RWPE2 (cell line): Measurements from ENCODE around the gene PHLPP2.

ENCODE experiments used
- ATAC-seq: fragments of 200-7000 bp; cut with Tn5 transposase; 3 replicates; pipeline ENCODE4 v1.9.1; 2021; ENCODE audit warnings: low read depth
- DNase-seq: peaks from one replicate; pipeline ENCODE4 v3.0.0-alpha.2; 2020; ENCODE audit warnings: low spot score
- H3K27ac ChIP-seq: fragments of 450-650 bp; 2 replicates; pipeline ENCODE4 v1.5.1; 2017; ENCODE audit warnings: mild to moderate bottlenecking; ENCODE audit not compliant: poor library complexity, severe bottlenecking
- H3K27me3 ChIP-seq: fragments of 250-450 bp; sonication (Bioruptor Pico); 2 replicates; pipeline ENCODE4 v1.5.1; 2021; ENCODE audit warnings: mild to moderate bottlenecking, moderate library complexity; ENCODE audit not compliant: insufficient read depth, poor library complexity, severe bottlenecking
- H3K36me3 ChIP-seq: fragments of 250-450 bp; sonication (Bioruptor Pico); 2 replicates; pipeline ENCODE4 v1.5.1; 2020; ENCODE audit warnings: low read depth, mild to moderate bottlenecking, moderate library complexity
- H3K4me1 ChIP-seq: fragments of 250-450 bp; sonication (Bioruptor Pico); 2 replicates; pipeline ENCODE4 v1.5.1; 2021; ENCODE audit warnings: mild to moderate bottlenecking, moderate library complexity; ENCODE audit not compliant: insufficient read depth, poor library complexity, severe bottlenecking
- H3K4me3 ChIP-seq: fragments of 250-450 bp; sonication (Bioruptor Pico); 2 replicates; pipeline ENCODE4 v1.5.1; 2021; ENCODE audit warnings: mild to moderate bottlenecking, moderate library complexity; ENCODE audit not compliant: severe bottlenecking
- H3K9me3 ChIP-seq: fragments of 250-450 bp; sonication (Bioruptor Pico); 2 replicates; pipeline ENCODE4 v1.5.1; 2021; ENCODE audit warnings: mild to moderate bottlenecking, moderate library complexity; ENCODE audit not compliant: severe bottlenecking
- CTCF ChIP-seq: fragments of 450-650 bp; IDR thresholded peaks from one replicate; pipeline ENCODE4 v1.5.1; 2017; ENCODE audit warnings: mild to moderate bottlenecking, moderate library complexity; ENCODE audit not compliant: poor library complexity, severe bottlenecking

PHLPP2 gene

DNA sequence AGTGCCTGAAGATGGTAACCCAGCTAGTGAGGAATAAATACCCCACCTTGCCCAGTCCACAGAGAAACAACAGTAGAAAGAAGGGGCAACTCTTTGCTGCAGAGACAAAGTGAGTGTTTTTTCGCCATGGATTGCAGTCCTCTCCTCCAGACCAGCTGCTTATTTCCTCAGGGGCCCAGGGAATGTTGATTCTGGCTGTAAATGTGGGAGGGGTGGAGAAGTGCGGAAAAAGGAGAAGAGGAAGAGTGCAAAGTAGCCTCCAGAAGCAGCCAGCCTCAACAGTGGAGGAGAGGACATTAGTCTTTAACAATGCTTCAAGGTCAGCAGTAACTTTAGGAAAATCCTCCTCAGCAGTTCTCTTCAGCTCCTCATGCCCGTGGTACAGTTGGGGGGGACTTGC is 8.1 kb upstream of the PHLPP2 start:
- ATAC-seq (no peak), DNase-seq (no peak)
- TF ChIP-seq CTCF: no peak
- H3K36me3 ChIP-seq: peaks cover 57% of the 10 kb centered on the region
- H3K4me1 ChIP-seq: no peaks in the 10 kb centered on the region
- H3K27me3 ChIP-seq: no peaks in the 10 kb centered on the region
- H3K27ac ChIP-seq: no peak overlapping the region
- no peak overlapping the region for H3K4me3 ChIP-seq
- no peaks in the 10 kb centered on the region for H3K9me3 ChIP-seq

GRCh38 chr16:71727551-71728324 is 3.2 kb upstream of the PHLPP2 start:
- H3K27ac ChIP-seq: no peak overlapping the region

DNA sequence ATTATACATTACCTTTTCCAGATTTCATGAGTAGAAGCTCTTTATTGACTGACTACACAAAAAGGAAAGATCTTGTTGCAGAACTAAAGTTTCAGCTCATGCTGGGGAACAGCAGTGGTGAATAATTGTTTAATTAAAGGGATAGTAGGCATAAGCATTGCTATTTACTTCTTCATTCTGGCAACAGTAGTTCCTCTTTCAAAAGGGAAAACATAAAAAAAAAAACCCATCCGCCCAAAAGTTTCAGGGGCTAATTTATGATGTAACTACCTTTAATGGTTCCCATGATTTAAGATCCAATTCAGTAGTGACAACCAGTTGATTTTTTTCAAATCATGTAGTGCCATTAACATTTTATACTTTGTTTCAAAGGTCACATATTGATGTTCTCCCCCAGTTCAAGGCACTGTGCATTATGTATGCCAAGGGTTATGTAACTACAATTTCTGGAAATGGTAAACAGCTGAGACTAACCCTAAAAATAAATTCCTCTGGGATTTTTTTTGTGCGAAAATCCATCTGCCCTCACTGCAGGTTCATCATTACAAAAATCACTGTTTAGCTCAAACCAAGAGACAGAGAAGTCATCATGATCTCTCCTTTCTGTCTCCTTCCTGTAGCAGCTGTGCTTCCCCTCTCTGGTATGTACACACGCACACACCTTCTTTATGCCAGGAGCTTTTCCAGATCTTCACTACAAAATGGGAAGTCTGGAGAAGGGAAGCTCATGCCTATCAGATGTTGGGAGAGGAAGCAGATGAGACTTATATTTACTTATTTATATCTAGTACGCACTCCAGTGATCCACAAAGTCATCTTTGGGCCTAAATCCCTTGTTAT is 2.2 kb upstream of the PHLPP2 start:
- peaks cover 12% of the 10 kb centered on the region for H3K36me3 ChIP-seq
- H3K27ac ChIP-seq: no peak overlapping the region
- TF ChIP-seq CTCF: no peak
- DNase-seq (no peak), ATAC-seq (no peak)
- H3K27me3 ChIP-seq: no peaks in the 10 kb centered on the region
- no peaks in the 10 kb centered on the region for H3K9me3 ChIP-seq
- H3K4me1 ChIP-seq: peaks cover 7% of the 10 kb centered on the region
- H3K4me3 ChIP-seq: no peak overlapping the region

More at GRCh38 chr16:71727551-71728324, 3.2 kb upstream of the PHLPP2 start:
- TF ChIP-seq CTCF: no peak
- Histone ChIP-seq H3K9me3 (no peaks in the 10 kb centered on the region), H3K4me3 (no peak overlapping the region), H3K4me1 (no peaks in the 10 kb centered on the region), H3K36me3 (peaks cover 22% of the 10 kb centered on the region), H3K27me3 (no peaks in the 10 kb centered on the region)
- ATAC-seq (no peak), DNase-seq (no peak)

- H3K36me3 ChIP-seq: peaks cover 9% of the 10 kb centered on the region; the same call in 1 of the 2 replicates
- TF ChIP-seq CTCF: no peak
- no peak for DNase-seq
- no peaks in the 10 kb centered on the region for H3K27me3 ChIP-seq
- H3K9me3 ChIP-seq: no peaks in the 10 kb centered on the region
- peak overlapping the region; percentile 97 for H3K4me3 ChIP-seq
- H3K27ac ChIP-seq: peak overlapping the region; percentile 67
- H3K4me1 ChIP-seq: peaks cover 7% of the 10 kb centered on the region
- ATAC-seq: peak; percentile 47
Measured at GRCh38 chr16:71723537-71724319, 773 bp downstream of the PHLPP2 start.
